Measurements from ENCODE around the gene KBTBD12. TPM values are rescaled to one million over a fixed set of nuclear protein-coding genes. Genes with fewer than 3 reads are reported as not detected.

KBTBD12 gene
- polyA plus RNA-seq, 2 of the 4 experiments (the other 2 are of a cell fraction): not detected

- WGBS (ENCODE audit: missing lambda C conversion rate): 69% methylated on average over 1 of the region's 1 CpG
Observed at GRCh38 chr3:127920738-127921137, 5.7 kb downstream of the KBTBD12 start.

DNA sequence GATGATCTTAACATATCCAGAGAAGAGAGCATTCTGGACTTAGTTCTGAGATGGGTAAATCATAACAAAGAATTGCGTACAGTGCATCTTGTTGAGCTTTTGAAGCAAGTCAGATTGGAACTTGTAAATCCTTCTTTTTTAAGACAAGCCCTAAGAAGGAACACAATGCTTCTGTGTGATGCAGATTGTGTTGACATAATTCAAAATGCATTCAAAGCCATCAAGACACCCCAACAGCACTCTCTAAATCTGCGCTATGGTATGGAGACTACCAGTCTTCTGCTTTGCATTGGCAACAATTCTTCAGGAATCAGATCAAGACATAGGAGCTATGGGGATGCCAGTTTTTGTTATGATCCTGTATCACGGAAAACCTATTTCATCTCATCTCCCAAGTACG, 8.6 kb downstream of the KBTBD12 start:
- DNase-seq (ENCODE audit: low read depth in 1 of 2, low spot score in 1 of 2): no peak
- CTCF ChIA-PET: interaction anchor here (0.7 to 1.4 kb wide), 3 partner anchors 13 to 232 kb away, joined by 3 to 4 read pairs (median 3); no protein-coding TSS in a partner anchor
- no peak for ATAC-seq
- H3K27ac ChIP-seq: no peak overlapping the region
- H3K4me1 ChIP-seq: no peaks in the 10 kb centered on the region; the same call in 2 of the 3 replicates
- 98% methylated on average over 4 of the region's 4 CpGs for WGBS (ENCODE audit: missing lambda C conversion rate)
- H3K4me2 ChIP-seq: no peak overlapping the region
- H3K4me3 ChIP-seq: no peak overlapping the region
- no peaks in the 10 kb centered on the region for H3K9me3 ChIP-seq
- POLR2A ChIA-PET: no interaction called here
- TF ChIP-seq EP300 (IDR thresholded peaks at IDR 0.05): no peak
- no peak for TF ChIP-seq CHD2 (IDR thresholded peaks at IDR 0.05; ENCODE audit: low read length, partially characterized antibody)
- no peak for TF ChIP-seq FOSL2 (IDR thresholded peaks at IDR 0.05)
- no peak for TF ChIP-seq FOSL2 (CRISPR knock-in tag; IDR thresholded peaks at IDR 0.05)
- TF ChIP-seq, protein P1, sequence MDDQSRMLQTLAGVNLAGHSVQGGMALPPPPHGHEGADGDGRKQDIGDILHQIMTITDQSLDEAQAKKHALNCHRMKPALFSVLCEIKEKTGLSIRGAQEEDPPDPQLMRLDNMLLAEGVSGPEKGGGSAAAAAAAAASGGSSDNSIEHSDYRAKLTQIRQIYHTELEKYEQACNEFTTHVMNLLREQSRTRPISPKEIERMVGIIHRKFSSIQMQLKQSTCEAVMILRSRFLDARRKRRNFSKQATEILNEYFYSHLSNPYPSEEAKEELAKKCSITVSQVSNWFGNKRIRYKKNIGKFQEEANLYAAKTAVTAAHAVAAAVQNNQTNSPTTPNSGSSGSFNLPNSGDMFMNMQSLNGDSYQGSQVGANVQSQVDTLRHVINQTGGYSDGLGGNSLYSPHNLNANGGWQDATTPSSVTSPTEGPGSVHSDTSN (IDR thresholded peaks at IDR 0.05): no peak
- FAIRE-seq: no peak

More at GRCh38 chr3:127920738-127921137, 5.7 kb downstream of the KBTBD12 start:
- Histone ChIP-seq H3K4me1 (no peaks in the 10 kb centered on the region), H3K4me2 (no peak overlapping the region), H3K9me3 (no peaks in the 10 kb centered on the region), H3K4me3 (no peak overlapping the region), H3K27ac (no peak overlapping the region)
- no peak for DNase-seq (ENCODE audit: low read depth in 1 of 2, low spot score in 1 of 2)
- ATAC-seq: no peak
- TF ChIP-seq, protein P1 (IDR thresholded peaks at IDR 0.05): no peak
- no peak for TF ChIP-seq HOXB13 (CRISPR knock-in tag; IDR thresholded peaks at IDR 0.05; ENCODE audit: low read depth)
- no peak for TF ChIP-seq HMGXB4 (CRISPR knock-in tag; IDR thresholded peaks at IDR 0.05; ENCODE audit: borderline replicate concordance)
- TF ChIP-seq MAFK (IDR thresholded peaks at IDR 0.05; ENCODE audit: partially characterized antibody): no peak
- no peak for TF ChIP-seq BHLHE40 (IDR thresholded peaks at IDR 0.05; ENCODE audit: low read depth, low read length)
- no peak for TF ChIP-seq CEBPB (IDR thresholded peaks at IDR 0.05)
- no peak for TF ChIP-seq HEYL (CRISPR knock-in tag; IDR thresholded peaks at IDR 0.05)
- no peak for TF ChIP-seq ZNF302 (CRISPR knock-in tag; IDR thresholded peaks at IDR 0.05)
- TF ChIP-seq NFE2L2 (conservative IDR thresholded peaks at IDR 0.05; ENCODE audit: low read length): no peak
- TF ChIP-seq TP53 (CRISPR knock-in tag; IDR thresholded peaks at IDR 0.05): no peak
- no peak for TF ChIP-seq RARB (CRISPR knock-in tag; IDR thresholded peaks at IDR 0.05)
- no peak for TF ChIP-seq POLR2AphosphoS2 (conservative IDR thresholded peaks at IDR 0.05; ENCODE audit: low read length)
- no peak for TF ChIP-seq NPAS2 (CRISPR knock-in tag; IDR thresholded peaks at IDR 0.05; ENCODE audit: borderline replicate concordance)
- no peak for TF ChIP-seq CHD2 (IDR thresholded peaks at IDR 0.05; ENCODE audit: low read length, partially characterized antibody)
- no peak for TF ChIP-seq JUNB (IDR thresholded peaks at IDR 0.05)
- ChIA-PET CTCF (interaction anchor here (1.0 kb wide), 1 partner anchor 11 kb away, joined by 5 read pairs; no protein-coding TSS in a partner anchor), POLR2A (no interaction called here)
- FAIRE-seq: no peak

DNA sequence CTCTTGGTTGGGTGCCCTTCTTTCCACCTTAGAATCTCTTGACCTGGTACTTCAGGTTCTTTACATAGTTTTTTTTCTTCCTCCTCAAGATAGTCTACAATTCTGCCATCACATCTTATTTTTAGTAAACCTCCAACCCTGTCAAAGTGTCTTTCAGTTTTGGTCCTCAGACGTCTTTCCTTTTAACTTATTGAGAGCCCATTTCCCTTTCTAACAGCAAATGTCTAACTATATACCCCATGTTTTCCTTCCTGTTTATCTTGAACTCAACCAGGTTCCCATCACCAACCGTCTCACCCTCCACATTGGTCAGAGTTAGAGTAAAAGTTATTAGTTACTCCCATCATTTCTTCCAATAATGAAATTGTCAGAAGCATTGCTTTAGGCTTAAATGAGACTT, 10.4 kb downstream of the KBTBD12 start:
- no peak for DNase-seq (ENCODE audit: low read depth in 1 of 2, low spot score in 1 of 2)
- Histone ChIP-seq H3K9me3 (no peaks in the 10 kb centered on the region), H3K4me1 (peaks cover 10% of the 10 kb centered on the region), H3K4me3 (no peak overlapping the region), H3K27ac (no peak overlapping the region), H3K4me2 (no peak overlapping the region)
- no peak for ATAC-seq
- ChIA-PET POLR2A (no interaction called here), CTCF (no interaction called here)
- TF ChIP-seq, protein P2, sequence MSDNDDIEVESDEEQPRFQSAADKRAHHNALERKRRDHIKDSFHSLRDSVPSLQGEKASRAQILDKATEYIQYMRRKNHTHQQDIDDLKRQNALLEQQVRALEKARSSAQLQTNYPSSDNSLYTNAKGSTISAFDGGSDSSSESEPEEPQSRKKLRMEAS (IDR thresholded peaks at IDR 0.05): no peak
- TF ChIP-seq BHLHE40 (IDR thresholded peaks at IDR 0.05; ENCODE audit: low read depth, low read length): no peak
- TF ChIP-seq NR3C1 (IDR thresholded peaks at IDR 0.05): no peak
- no peak for TF ChIP-seq MAFK (IDR thresholded peaks at IDR 0.05; ENCODE audit: partially characterized antibody)
- TF ChIP-seq HEYL (CRISPR knock-in tag; IDR thresholded peaks at IDR 0.05): no peak
- no peak for TF ChIP-seq EHMT2 (IDR thresholded peaks at IDR 0.05; ENCODE audit: low read depth)
- no peak for TF ChIP-seq RCOR1 (IDR thresholded peaks at IDR 0.05; ENCODE audit: low read depth, low read length)
- TF ChIP-seq TP53 (CRISPR knock-in tag; IDR thresholded peaks at IDR 0.05): no peak
- TF ChIP-seq, protein P3, sequence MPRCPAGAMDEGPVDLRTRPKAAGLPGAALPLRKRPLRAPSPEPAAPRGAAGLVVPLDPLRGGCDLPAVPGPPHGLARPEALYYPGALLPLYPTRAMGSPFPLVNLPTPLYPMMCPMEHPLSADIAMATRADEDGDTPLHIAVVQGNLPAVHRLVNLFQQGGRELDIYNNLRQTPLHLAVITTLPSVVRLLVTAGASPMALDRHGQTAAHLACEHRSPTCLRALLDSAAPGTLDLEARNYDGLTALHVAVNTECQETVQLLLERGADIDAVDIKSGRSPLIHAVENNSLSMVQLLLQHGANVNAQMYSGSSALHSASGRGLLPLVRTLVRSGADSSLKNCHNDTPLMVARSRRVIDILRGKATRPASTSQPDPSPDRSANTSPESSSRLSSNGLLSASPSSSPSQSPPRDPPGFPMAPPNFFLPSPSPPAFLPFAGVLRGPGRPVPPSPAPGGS (IDR thresholded peaks at IDR 0.05): no peak
- no peak for TF ChIP-seq KDM1A (IDR thresholded peaks at IDR 0.05; ENCODE audit: low read depth)
- TF ChIP-seq CTCF (IDR thresholded peaks at IDR 0.05): no peak
- TF ChIP-seq ZC3H11A (IDR thresholded peaks at IDR 0.05): no peak
- TF ChIP-seq ZFP36 (IDR thresholded peaks at IDR 0.05; ENCODE audit: borderline replicate concordance, partially characterized antibody): no peak
- WGBS (ENCODE audit: missing lambda C conversion rate): 55% methylated on average over 2 of the region's 2 CpGs
- no peak for FAIRE-seq

Data from A549 (cell line).